Aorta (tissue), 5 donors: ENCODE data around the gene PRKAR1B. TPM values are rescaled to one million over a fixed set of nuclear protein-coding genes. Genes with fewer than 3 reads are reported as not detected.

Source experiments
- ATAC-seq: fragments of 200-7000 bp; cut with Tn5 transposase; one replicate; pipeline ENCODE4 v1.9.1; 2022; ENCODE audit warnings: moderate library complexity; ENCODE audit not compliant: low FRiP score
- DNase-seq, 2 donors: peaks; one replicate each; pipeline ENCODE4 v3.0.0-alpha.2; 2020
- H3K27ac ChIP-seq, 2 donors: one replicate each; pipeline ENCODE4 v1.5.1; 2013; ENCODE audit warnings: low read length in 2 of 2, mild to moderate bottlenecking in 2 of 2, moderate library complexity in 2 of 2, control low read depth in 1 of 2, inconsistent platforms in 1 of 2, low read depth in 1 of 2
- H3K27me3 ChIP-seq, 2 donors: one replicate each; pipeline ENCODE4 v1.6.1; 2013; ENCODE audit warnings: control low read depth in 1 of 2, low read length in 1 of 2, mild to moderate bottlenecking in 1 of 2, moderate library complexity in 1 of 2; ENCODE audit not compliant: insufficient read depth in 2 of 2, control insufficient read depth in 1 of 2
- H3K36me3 ChIP-seq, 2 donors: one replicate each; pipeline ENCODE4 v1.6.1; 2013; ENCODE audit warnings: control low read depth in 1 of 2, low read length in 1 of 2, mild to moderate bottlenecking in 1 of 2; ENCODE audit not compliant: insufficient read depth in 2 of 2, control insufficient read depth in 1 of 2
- H3K4me1 ChIP-seq, 2 donors: one replicate each; pipeline ENCODE4 v1.6.1; 2013; ENCODE audit warnings: low read length in 2 of 2, control low read depth in 1 of 2, mild to moderate bottlenecking in 1 of 2, moderate library complexity in 1 of 2; ENCODE audit not compliant: insufficient read depth in 2 of 2, control insufficient read depth in 1 of 2
- H3K4me3 ChIP-seq, 2 donors: one replicate each; pipeline ENCODE4 v1.5.1; 2013; ENCODE audit warnings: low read length in 2 of 2, control low read depth in 1 of 2, mild to moderate bottlenecking in 1 of 2
- H3K9me3 ChIP-seq: one replicate; pipeline ENCODE4 v1.6.1; 2013; ENCODE audit warnings: mild to moderate bottlenecking, low read length; ENCODE audit not compliant: control insufficient read depth
- WGBS, 2 donors: extraction: QIAGEN DNeasy Blood & Tissue Kit; methylation state at CpG; one replicate each; pipeline ENCODE4 v1.1.7; 2013; 5-methylcytosine and 5-hydroxymethylcytosine counted together
- intact Hi-C, 2 donors: fragments of 100-400 bp; cut with DNase I; formaldehyde crosslinking; loops; one replicate each; pipeline versions ENCODE4 v1.14.2 to v1.15.0; 2022
- polyA plus RNA-seq, 2 donors: library from polyadenylated mRNA; stranded (reverse); fragments of 200-250 nt; gene quantifications; one replicate each; pipeline ENCODE4 v1.2.3, GENCODE V29; 2013
- total RNA-seq, 2 donors: library from RNA; stranded (reverse); fragmentation: NEBNext Ultra II Directional; extraction: Animal tissue kit (Norgen Biotek cat#: 25700); gene quantifications; one replicate each; pipeline ENCODE4 v1.2.1, GENCODE V29; 2021
- donor health status: healthy with polysubstance abuse.
- donor health status: Bipolar disorder and iron deficiency.
- donor health status: DM: no; HTN: no; CAD: no.
- donor health status: DM: no; HTN: no; CAD: no.
- donor health status: DM: yes; HTN: yes; CAD: no.

The PRKAR1B gene
- total and polyA plus RNA-seq, 4 donors: 6.6 to 16.2 (median 14.1) TPM

GRCh38 chr7:666454-667292 is 60.4 kb downstream of the PRKAR1B start:
- Histone ChIP-seq H3K9me3 (no peaks in the 10 kb centered on the region), H3K27ac (peak overlapping the region in 1 of 2 donors; percentile 6), H3K36me3 (no peaks in the 10 kb centered on the region), H3K4me1 (peaks cover 0 to 3% of the 10 kb centered on the region in 2 donors), H3K27me3 (no peaks in the 10 kb centered on the region), H3K4me3 (no peak overlapping the region)
- intact Hi-C loops: no loop called here
- ATAC-seq (no peak), DNase-seq (peak in 1 of 2 donors; percentile 37)
- WGBS, 2 donors: 97 to 99% methylated on average over 7 of the region's 7 CpGs

- WGBS, 2 donors: 32 to 34% methylated on average over 35 of the region's 35 CpGs
- Histone ChIP-seq H3K27ac (peak overlapping the region in 1 of 2 donors; percentile 49), H3K4me1 (peaks cover 0 to 3% of the 10 kb centered on the region in 2 donors), H3K4me3 (no peak overlapping the region), H3K36me3 (no peaks in the 10 kb centered on the region), H3K9me3 (no peaks in the 10 kb centered on the region), H3K27me3 (no peaks in the 10 kb centered on the region)
- ATAC-seq (peak; percentile 12), DNase-seq (peak in 1 of 2 donors; percentile 78)
- intact Hi-C loops: no loop called here
Observed at GRCh38 chr7:665736-666453, 61.2 kb downstream of the PRKAR1B start.

- Histone ChIP-seq H3K27me3 (no peaks in the 10 kb centered on the region), H3K27ac (peak overlapping the region in 1 of 2 donors; percentile 49), H3K4me3 (no peak overlapping the region), H3K36me3 (no peaks in the 10 kb centered on the region), H3K9me3 (no peaks in the 10 kb centered on the region), H3K4me1 (peaks cover 0 to 3% of the 10 kb centered on the region in 2 donors)
- peak; percentile 31 for ATAC-seq
- DNase-seq: peak in 1 of 2 donors; percentile 61
- WGBS, 2 donors: 52 to 53% methylated on average over 20 of the region's 20 CpGs
- intact Hi-C loops: no loop called here
Observed at GRCh38 chr7:664997-665735, 61.9 kb downstream of the PRKAR1B start.

- ATAC-seq: peak; percentile 21
- H3K4me1 ChIP-seq: peaks cover 0 to 3% of the 10 kb centered on the region in 2 donors
Observed at GRCh38 chr7:664402-664775, 62.7 kb downstream of the PRKAR1B start.

GRCh38 chr7:662576-662975 is 64.5 kb downstream of the PRKAR1B start:
- 93 to 95% methylated on average over 4 of the region's 4 CpGs for WGBS, 2 donors

More at GRCh38 chr7:664402-664775, 62.7 kb downstream of the PRKAR1B start:
- intact Hi-C loops: no loop called here
- no peak overlapping the region for H3K4me3 ChIP-seq
- 69 to 73% methylated on average over 7 of the region's 7 CpGs for WGBS, 2 donors
- H3K9me3 ChIP-seq: no peaks in the 10 kb centered on the region
- no peak for DNase-seq
- H3K27ac ChIP-seq: peak overlapping the region in 1 of 2 donors; percentile 38
- no peaks in the 10 kb centered on the region for H3K36me3 ChIP-seq
- H3K27me3 ChIP-seq: no peaks in the 10 kb centered on the region

GRCh38 chr7:659996-660395 is 67.1 kb downstream of the PRKAR1B start:
- intact Hi-C loops: no loop called here
- DNase-seq (peak in 1 of 2 donors; percentile 67), ATAC-seq (no peak)
- Histone ChIP-seq H3K36me3 (no peaks in the 10 kb centered on the region), H3K4me3 (no peak overlapping the region), H3K27ac (no peak overlapping the region), H3K9me3 (no peaks in the 10 kb centered on the region), H3K27me3 (no peaks in the 10 kb centered on the region), H3K4me1 (no peaks in the 10 kb centered on the region)
- WGBS, 2 donors: 94 to 95% methylated on average over 13 of the region's 13 CpGs

More at GRCh38 chr7:662576-662975, 64.5 kb downstream of the PRKAR1B start:
- intact Hi-C loops: no loop called here
- no peaks in the 10 kb centered on the region for H3K9me3 ChIP-seq
- H3K4me1 ChIP-seq: peaks cover 0 to 3% of the 10 kb centered on the region in 2 donors
- no peak overlapping the region for H3K4me3 ChIP-seq
- H3K27me3 ChIP-seq: no peaks in the 10 kb centered on the region
- DNase-seq (peak in 1 of 2 donors; percentile 59), ATAC-seq (no peak)
- no peak overlapping the region for H3K27ac ChIP-seq
- no peaks in the 10 kb centered on the region for H3K36me3 ChIP-seq

- no peaks in the 10 kb centered on the region for H3K27me3 ChIP-seq
- H3K27ac ChIP-seq: no peak overlapping the region
- no peaks in the 10 kb centered on the region for H3K9me3 ChIP-seq
- intact Hi-C loops: no loop called here
- WGBS, 2 donors: 97% methylated on average over 25 of the region's 25 CpGs
- DNase-seq: no peak
- no peak overlapping the region for H3K4me3 ChIP-seq
- no peaks in the 10 kb centered on the region for H3K36me3 ChIP-seq
- no peaks in the 10 kb centered on the region for H3K4me1 ChIP-seq
- no peak for ATAC-seq
Observed at GRCh38 chr7:659306-659847, 67.7 kb downstream of the PRKAR1B start.

- Histone ChIP-seq H3K4me3 (no peak overlapping the region), H3K27me3 (no peaks in the 10 kb centered on the region), H3K4me1 (no peaks in the 10 kb centered on the region), H3K9me3 (no peaks in the 10 kb centered on the region), H3K36me3 (no peaks in the 10 kb centered on the region), H3K27ac (peak overlapping the region in 1 of 2 donors; percentile 5)
- 55 to 71% methylated on average over 16 of the region's 16 CpGs for WGBS, 2 donors
- ATAC-seq (peak; percentile 62), DNase-seq (no peak)
- intact Hi-C loops: no loop called here
Observed at GRCh38 chr7:657565-658119, 69.4 kb downstream of the PRKAR1B start.
